Measurements from ENCODE around the gene RPGR. TPM values are rescaled to one million over a fixed set of nuclear protein-coding genes. Genes with fewer than 3 reads are reported as not detected.

The RPGR gene
- total RNA-seq, 1 donor, result 8.0 TPM

DNA sequence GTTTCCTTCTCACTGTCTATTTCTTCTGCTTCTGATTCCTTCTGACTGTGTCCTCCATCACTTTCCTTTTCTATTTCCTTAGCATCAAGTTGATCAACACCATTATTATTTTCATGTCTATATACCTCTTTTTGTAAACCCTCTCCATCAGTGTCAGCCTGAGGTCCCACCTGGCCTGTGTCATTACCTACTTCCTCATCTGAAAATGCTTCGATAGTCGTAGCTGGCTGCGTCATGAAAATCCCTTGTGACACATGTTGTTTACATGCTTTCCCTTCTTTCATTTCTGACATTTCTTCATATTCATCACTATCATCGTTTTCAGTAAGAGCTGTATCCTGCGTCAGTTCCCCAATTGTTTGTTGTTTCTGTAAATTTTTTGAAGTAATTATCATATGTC lies 39.6 kb downstream of the RPGR start:
- Histone ChIP-seq H3K4me1 (ENCODE audit: insufficient read depth, low read length) (no peaks in the 10 kb centered on the region), H3K36me3 (ENCODE audit: insufficient read depth, low read length) (no peaks in the 10 kb centered on the region), H3K9me3 (ENCODE audit: low read depth, low read length) (no peaks in the 10 kb centered on the region), H2AFZ (ENCODE audit: low read length) (no peak overlapping the region), H3K27me3 (ENCODE audit: insufficient read depth, low read length) (no peaks in the 10 kb centered on the region), H3K27ac (ENCODE audit: low read depth, low read length) (no peak overlapping the region), H4K20me1 (ENCODE audit: insufficient read depth, low read length) (no peaks in the 10 kb centered on the region), H3K79me2 (ENCODE audit: insufficient read depth, low read length) (no peaks in the 10 kb centered on the region), H3K4me3 (ENCODE audit: insufficient read depth, low read length) (no peak overlapping the region), H3K4me2 (ENCODE audit: insufficient read depth, low read length) (no peak overlapping the region)
- TF ChIP-seq, protein P1, sequence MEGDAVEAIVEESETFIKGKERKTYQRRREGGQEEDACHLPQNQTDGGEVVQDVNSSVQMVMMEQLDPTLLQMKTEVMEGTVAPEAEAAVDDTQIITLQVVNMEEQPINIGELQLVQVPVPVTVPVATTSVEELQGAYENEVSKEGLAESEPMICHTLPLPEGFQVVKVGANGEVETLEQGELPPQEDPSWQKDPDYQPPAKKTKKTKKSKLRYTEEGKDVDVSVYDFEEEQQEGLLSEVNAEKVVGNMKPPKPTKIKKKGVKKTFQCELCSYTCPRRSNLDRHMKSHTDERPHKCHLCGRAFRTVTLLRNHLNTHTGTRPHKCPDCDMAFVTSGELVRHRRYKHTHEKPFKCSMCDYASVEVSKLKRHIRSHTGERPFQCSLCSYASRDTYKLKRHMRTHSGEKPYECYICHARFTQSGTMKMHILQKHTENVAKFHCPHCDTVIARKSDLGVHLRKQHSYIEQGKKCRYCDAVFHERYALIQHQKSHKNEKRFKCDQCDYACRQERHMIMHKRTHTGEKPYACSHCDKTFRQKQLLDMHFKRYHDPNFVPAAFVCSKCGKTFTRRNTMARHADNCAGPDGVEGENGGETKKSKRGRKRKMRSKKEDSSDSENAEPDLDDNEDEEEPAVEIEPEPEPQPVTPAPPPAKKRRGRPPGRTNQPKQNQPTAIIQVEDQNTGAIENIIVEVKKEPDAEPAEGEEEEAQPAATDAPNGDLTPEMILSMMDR (IDR thresholded peaks at IDR 0.05; ENCODE audit: extremely low read depth, low read depth, low read length), result no peak
- no peak for DNase-seq (ENCODE audit: insufficient read length, low spot score, missing footprints)

DNA sequence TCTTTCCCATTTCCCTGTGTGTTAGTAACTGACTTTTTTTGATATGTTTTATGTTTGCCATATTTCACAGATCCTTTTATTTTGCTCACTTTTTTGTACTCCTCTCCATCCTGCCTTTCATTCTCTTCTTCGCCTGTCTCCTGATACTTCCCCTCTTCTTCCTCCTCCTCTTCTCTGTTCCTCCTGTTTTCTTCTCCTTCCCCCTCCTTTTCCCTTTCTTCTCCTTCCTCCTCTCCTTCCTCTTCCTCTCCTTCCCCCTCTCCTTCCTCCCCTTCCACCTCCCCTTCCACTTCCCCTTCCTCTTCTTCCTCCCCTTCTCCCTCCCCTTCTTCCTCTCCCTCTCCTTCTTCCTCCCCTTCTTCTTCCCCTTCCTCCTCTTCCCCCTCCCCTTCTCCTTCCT lies 41.7 kb downstream of the RPGR start:
- H3K27me3 ChIP-seq (ENCODE audit: insufficient read depth, low read length), result no peaks in the 10 kb centered on the region
- no peaks in the 10 kb centered on the region for H3K79me2 ChIP-seq (ENCODE audit: insufficient read depth, low read length)
- H3K4me2 ChIP-seq (ENCODE audit: insufficient read depth, low read length), result no peak overlapping the region
- TF ChIP-seq, protein P1 (IDR thresholded peaks at IDR 0.05; ENCODE audit: extremely low read depth, low read depth, low read length), result no peak
- no peaks in the 10 kb centered on the region for H3K36me3 ChIP-seq (ENCODE audit: insufficient read depth, low read length)
- no peaks in the 10 kb centered on the region for H4K20me1 ChIP-seq (ENCODE audit: insufficient read depth, low read length)
- DNase-seq (ENCODE audit: insufficient read length, low spot score, missing footprints), result no peak
- no peaks in the 10 kb centered on the region for H3K4me1 ChIP-seq (ENCODE audit: insufficient read depth, low read length)
- H2AFZ ChIP-seq (ENCODE audit: low read length), result no peak overlapping the region
- no peak overlapping the region for H3K27ac ChIP-seq (ENCODE audit: low read depth, low read length)
- H3K4me3 ChIP-seq (ENCODE audit: insufficient read depth, low read length), result no peak overlapping the region
- no peaks in the 10 kb centered on the region for H3K9me3 ChIP-seq (ENCODE audit: low read depth, low read length)

DNA sequence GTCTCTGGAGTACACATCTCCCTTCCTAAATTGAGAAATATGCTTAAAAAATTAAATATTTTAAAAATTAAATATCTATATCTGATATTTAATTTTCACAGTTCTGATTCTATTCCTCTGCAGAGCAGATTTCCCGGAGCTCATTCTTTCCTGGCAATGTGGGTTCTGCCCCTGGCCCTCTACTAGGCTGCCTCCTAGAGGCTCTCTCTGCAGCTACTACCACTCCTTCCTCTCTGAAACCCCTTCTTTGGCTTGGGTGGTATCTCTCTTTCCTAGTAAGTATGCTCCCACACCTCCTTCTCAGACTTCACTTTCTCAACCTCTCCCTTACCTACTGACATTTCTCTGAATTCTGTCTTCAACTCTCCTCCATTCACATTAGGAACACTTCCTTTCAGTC lies 45.3 kb downstream of the RPGR start:
- H3K4me3 ChIP-seq (ENCODE audit: insufficient read depth, low read length), result no peak overlapping the region
- no peaks in the 10 kb centered on the region for H3K79me2 ChIP-seq (ENCODE audit: insufficient read depth, low read length)
- DNase-seq (ENCODE audit: insufficient read length, low spot score, missing footprints), result no peak
- H4K20me1 ChIP-seq (ENCODE audit: insufficient read depth, low read length), result no peaks in the 10 kb centered on the region
- H3K27ac ChIP-seq (ENCODE audit: low read depth, low read length), result no peak overlapping the region
- no peak overlapping the region for H2AFZ ChIP-seq (ENCODE audit: low read length)
- TF ChIP-seq, protein P1 (IDR thresholded peaks at IDR 0.05; ENCODE audit: extremely low read depth, low read depth, low read length), result peak; percentile 60
- no peaks in the 10 kb centered on the region for H3K36me3 ChIP-seq (ENCODE audit: insufficient read depth, low read length)
- H3K4me1 ChIP-seq (ENCODE audit: insufficient read depth, low read length), result peaks cover 3% of the 10 kb centered on the region
- H3K9me3 ChIP-seq (ENCODE audit: low read depth, low read length), result no peaks in the 10 kb centered on the region
- no peak overlapping the region for H3K4me2 ChIP-seq (ENCODE audit: insufficient read depth, low read length)
- H3K27me3 ChIP-seq (ENCODE audit: insufficient read depth, low read length), result no peaks in the 10 kb centered on the region

DNA sequence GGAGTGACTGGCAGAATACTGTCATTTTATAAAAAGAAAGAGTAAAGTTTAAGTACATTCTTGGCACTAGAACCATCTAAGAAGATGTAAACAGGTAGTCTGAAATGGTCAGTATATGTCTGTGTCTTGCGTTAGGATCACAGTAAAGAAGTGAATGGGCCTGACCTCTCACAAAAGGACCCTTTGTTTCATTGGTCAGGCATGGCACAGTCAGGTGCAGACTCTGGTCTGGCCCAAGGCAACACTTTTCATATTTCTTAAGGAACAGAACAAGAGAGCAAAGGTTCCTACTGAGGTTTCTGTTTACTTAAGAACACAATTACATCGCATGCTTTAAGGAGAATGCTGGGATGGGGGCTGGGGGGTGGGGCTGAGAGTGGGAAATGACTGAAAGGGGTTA lies 48.1 kb downstream of the RPGR start:
- Histone ChIP-seq H3K79me2 (ENCODE audit: insufficient read depth, low read length) (no peaks in the 10 kb centered on the region), H3K36me3 (ENCODE audit: insufficient read depth, low read length) (no peaks in the 10 kb centered on the region), H3K4me1 (ENCODE audit: insufficient read depth, low read length) (peaks cover 17% of the 10 kb centered on the region), H3K27ac (ENCODE audit: low read depth, low read length) (no peak overlapping the region), H2AFZ (ENCODE audit: low read length) (no peak overlapping the region), H3K4me3 (ENCODE audit: insufficient read depth, low read length) (no peak overlapping the region), H4K20me1 (ENCODE audit: insufficient read depth, low read length) (no peaks in the 10 kb centered on the region), H3K27me3 (ENCODE audit: insufficient read depth, low read length) (no peaks in the 10 kb centered on the region), H3K9me3 (ENCODE audit: low read depth, low read length) (no peaks in the 10 kb centered on the region), H3K4me2 (ENCODE audit: insufficient read depth, low read length) (no peak overlapping the region)
- DNase-seq (ENCODE audit: insufficient read length, low spot score, missing footprints), result no peak
- TF ChIP-seq, protein P1 (IDR thresholded peaks at IDR 0.05; ENCODE audit: extremely low read depth, low read depth, low read length), result no peak

Measured in osteoblast (primary cell).